ENCODE measurements around the gene CCDC57.
A peak's percentile ranks its signal among the peaks of the same experiment; 100 is the strongest.
"Not testable (repeated sequence)": the region's sequence is repeated elsewhere in the genome, so short reads cannot be mapped to it uniquely, and the experiment has no call there.

The CCDC57 gene

DNA sequence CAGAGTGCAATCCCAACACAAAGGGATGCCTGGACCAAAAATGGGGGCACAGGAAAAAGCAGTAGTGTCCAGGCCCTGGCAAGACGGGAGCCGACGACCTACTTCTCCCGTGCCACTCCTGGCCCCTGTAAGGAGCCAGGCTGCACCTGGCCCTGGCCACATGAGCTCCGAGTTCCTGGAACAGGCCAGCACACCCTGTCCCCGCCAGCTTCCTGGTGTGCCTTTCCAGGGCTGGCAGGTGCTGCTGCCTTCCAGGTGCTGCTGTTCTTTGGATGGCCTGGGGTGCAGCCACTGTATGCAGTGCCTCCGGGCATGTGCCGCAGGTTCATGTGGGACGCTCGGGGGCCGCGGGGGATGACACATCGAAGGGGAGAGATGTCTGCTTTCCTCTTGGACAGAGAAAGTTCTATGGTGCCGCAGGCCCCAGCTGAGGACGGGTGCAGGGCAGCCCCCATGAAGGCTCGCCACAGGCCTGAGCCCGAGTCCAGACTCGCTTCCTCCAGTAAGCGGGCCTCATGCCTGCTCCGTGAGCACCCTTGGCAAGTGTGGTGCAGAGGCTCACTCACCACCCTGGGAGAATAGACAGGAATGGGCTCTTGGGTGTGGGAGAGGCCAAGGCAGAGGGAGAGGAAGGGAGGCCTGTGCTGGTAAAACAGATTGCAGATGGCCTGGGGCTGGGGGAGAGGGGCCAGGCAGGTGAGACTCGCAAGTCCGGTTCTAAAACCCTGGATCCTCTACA is 59.9 kb downstream of the CCDC57 start:
- no peak for DNase-seq (ENCODE audit: low read depth)

DNA sequence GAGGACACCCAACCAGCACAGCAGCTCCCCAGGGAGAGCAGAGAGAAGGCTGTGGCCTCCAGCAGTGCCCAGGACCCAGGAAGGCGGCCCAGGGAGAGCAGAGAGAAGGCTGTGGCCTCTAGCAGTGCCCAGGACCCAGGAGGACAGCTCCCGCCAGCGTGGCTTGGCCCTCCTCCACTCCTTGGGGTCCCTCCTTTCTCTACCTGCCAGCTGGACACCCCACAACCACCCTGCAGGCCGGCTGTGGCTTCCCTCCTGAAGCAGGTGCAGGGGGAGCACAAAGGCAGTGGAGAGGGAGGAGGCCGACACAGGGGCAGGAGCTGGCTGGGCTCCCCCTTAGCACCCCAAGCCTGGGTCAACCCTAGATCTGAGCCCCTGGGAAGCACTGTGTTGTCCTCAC is 60.5 kb downstream of the CCDC57 start:
- no peak for DNase-seq (ENCODE audit: low read depth)

GRCh38 chr17:82151106-82151957 is 61.3 kb downstream of the CCDC57 start:
- no peak for DNase-seq (ENCODE audit: low read depth)

- DNase-seq (ENCODE audit: low read depth) = no peak
Observed at GRCh38 chr17:82149401-82150099, 63.1 kb downstream of the CCDC57 start.

- DNase-seq (ENCODE audit: low read depth) = no peak
Observed at GRCh38 chr17:82148997-82149396, 63.6 kb downstream of the CCDC57 start.

DNA sequence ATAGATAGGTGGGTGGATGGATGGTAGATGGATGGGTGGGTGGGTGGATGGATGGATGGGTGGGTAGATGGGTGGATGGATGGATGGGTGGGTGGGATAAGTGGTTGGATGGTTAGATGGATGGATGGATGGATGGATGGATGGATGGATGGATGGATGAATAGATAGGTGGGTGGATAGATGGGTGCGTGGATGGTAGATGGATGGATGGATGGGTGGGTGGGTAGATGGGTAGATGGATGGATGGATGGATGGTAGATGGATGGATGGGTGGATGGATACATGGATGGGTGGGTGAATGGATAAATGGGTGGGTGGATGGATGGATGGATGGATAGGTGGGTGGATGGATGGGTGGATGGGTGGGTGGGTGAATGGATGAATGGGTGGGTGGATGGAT is 64.6 kb downstream of the CCDC57 start:
- no peak for DNase-seq (ENCODE audit: low read depth)

DNA sequence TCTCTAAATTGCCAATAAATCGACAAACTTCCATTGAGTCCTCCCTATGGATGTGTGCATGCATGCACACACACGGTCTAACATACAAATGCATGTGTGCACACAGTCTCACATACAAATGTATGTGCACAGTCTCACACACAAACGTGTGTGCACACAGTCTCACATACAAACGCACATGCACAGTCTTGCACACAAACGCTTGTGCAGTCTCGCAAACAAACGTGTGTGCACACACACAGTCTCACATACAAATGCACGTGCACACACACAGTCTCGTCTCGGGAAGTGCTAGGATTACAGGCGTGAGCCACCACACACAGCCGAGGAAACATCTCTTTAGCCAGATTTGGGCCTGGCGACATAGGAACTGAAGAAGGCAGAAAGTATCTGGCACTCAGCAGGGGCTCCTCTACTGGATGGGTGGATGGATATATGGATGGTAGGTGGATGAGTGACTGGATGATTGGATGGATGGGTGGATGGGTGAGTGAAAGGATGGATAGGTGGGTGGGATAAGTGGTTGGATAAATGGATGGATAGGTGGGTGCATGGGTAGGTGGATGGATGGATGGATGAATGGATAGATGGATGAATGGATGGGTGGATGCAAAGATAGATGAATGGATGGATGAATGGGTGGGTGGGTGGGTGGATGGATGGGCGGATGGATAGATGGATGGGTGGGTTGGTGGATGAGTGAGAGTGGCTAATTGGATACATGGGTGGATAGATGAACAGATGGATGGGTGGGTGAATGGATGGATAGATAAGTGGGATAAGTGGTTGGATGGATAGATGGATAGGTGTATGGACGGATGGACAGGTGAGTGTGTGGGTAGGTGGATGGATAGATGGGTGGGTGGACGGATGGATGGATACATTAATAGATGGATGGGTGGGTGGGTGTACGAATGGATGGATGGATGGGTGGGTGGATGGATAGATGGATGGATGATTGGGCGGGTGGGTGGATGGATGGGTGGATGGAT is 65.7 kb downstream of the CCDC57 start:
- DNase-seq (ENCODE audit: low read depth) = no peak

GRCh38 chr17:82145550-82146155 is 67.0 kb downstream of the CCDC57 start:
- no peak for DNase-seq (ENCODE audit: low read depth)

GRCh38 chr17:82143333-82143732 is 69.3 kb downstream of the CCDC57 start:
- no peak for DNase-seq (ENCODE audit: low read depth)

- not testable (repeated sequence) for DNase-seq (ENCODE audit: low read depth)
Observed at GRCh38 chr17:82139961-82140360, 72.7 kb downstream of the CCDC57 start.

GRCh38 chr17:82138511-82138992 is 74.1 kb downstream of the CCDC57 start:
- DNase-seq (ENCODE audit: low read depth) = no peak

- DNase-seq (ENCODE audit: low read depth) = peak; percentile 51
Observed at GRCh38 chr17:82134101-82134500, 78.5 kb downstream of the CCDC57 start.

DNA sequence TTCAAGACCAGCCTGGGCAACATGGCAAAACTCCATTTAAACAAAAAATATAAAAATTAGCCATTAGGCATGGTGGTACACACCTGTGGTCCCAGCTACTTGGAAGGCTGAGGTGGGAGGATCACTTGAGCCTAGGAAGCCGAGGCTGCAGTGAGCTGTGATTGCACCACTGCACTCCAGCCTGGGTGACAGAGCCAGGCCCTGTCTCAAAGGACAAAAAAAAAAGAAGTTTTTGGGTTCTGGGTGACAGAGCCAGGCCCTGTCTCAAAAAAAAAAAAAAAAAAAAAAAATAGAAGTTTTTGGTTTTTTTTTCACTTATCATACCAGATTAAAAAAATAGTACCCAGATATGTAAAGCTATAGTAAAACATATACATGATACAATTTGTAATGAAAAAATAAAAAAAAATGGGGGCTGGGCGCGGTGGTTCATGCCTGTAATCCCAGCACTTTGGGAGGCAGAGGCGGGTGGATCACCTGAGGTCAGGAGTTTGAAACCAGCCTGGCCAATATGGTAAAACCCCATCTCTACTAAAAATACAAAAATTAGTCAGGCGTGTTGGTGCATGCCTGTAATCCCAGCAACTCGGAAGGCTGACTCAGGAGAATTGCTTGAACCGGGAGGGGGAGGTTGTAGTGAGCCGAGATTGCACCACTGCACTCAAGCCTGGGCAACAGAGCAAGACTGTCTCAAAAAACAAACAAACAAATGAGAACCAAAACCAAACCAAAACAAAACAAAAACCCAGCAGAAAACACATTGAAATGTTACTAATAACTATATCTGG is 79.3 kb downstream of the CCDC57 start:
- peak; percentile 78 for DNase-seq (ENCODE audit: low read depth)

DNA sequence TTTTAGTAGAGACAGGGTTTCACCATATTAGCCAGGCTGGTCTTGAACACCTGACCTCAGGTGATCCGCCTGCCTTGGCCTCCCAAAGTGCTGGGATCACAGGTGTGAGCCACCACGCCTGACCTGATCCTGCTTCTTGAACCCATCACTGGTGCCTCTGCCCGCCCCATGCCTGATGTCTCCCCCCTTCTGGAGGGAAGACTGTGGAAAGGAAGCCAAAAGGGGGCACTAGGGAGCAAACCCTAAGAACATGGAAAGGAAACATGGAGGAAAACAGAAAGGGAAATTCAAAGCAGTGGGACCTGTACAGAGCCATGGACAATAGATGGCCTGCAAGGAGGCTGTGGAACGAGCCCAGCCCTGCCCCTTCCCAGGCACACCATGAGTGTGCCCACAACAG is 83.5 kb downstream of the CCDC57 start:
- no peak for DNase-seq (ENCODE audit: low read depth)

DNA sequence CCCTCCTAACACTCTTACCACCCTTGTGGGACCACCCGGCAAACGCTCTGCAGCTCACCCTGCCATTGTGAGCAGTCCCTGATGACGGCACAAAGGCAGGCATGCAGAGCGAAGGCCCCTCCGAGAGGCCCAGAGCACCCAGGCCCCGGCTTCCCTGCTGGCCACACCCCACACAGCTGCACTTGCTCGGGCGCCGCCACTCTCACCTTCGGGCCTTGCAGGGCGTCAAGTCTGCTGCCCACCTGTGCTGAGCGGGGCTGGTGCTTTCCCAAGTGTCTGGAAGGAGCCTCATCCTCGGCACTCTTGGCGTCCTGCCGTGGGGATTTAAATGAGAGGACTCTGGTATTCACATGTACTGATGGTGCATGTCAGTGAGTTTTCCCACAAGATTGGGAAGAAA is 84.4 kb downstream of the CCDC57 start:
- no peak for DNase-seq (ENCODE audit: low read depth)

GRCh38 chr17:82127704-82128103 is 84.9 kb downstream of the CCDC57 start:
- DNase-seq (ENCODE audit: low read depth) = no peak

DNA sequence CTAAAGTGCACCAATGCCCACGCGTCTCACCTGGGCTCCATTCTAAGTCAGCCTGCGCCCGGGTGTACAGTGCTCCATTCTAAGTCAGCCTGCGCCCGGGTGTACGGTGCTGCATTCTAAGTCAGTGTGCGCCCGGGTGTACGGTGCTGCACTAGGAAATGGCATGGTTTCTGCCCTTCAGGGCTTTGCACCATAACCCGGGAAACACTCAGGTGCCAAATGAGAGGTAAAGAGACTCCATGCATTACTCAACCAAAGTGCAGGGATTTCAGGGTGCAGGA is 85.4 kb downstream of the CCDC57 start:
- DNase-seq (ENCODE audit: low read depth) = no peak

- DNase-seq (ENCODE audit: low read depth) = no peak
Observed at GRCh38 chr17:82126556-82127314, 85.9 kb downstream of the CCDC57 start.

- DNase-seq (ENCODE audit: low read depth) = no peak
Observed at GRCh38 chr17:82124101-82124500, 88.5 kb downstream of the CCDC57 start.
